NCI-H446 treated with DMSO at 0.1 percent for 48 hours (cell line): ENCODE data around the gene KATNAL1.
"Not testable (repeated sequence)": the region's sequence is repeated elsewhere in the genome, so short reads cannot be mapped to it uniquely, and the experiment has no call there.

ENCODE experiments used
- DNase-seq: peaks from one replicate; lab custom pipeline; 2025; lab: John Stamatoyannopoulos, UW

Gene KATNAL1

DNA sequence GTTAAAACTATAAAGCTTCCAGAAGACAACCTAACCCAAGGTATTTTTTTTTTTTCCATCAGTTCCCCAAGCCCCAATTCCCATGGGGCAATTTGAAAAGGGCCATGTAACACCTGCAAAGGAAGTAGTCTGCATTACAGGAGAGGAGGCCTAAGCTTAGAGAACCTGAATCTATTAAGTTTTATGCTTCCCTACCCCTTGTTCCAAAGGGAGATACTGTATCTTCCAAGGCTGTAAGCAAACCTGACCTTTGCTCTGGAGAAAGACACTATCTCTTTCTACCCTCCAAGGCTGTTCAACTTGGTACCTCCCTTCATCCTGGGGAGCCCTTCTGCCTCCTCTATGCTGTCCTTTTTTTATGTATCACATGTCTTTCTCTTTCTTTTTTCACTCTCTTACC lies 15.0 kb downstream of the KATNAL1 start:
- no peak for DNase-seq

DNA sequence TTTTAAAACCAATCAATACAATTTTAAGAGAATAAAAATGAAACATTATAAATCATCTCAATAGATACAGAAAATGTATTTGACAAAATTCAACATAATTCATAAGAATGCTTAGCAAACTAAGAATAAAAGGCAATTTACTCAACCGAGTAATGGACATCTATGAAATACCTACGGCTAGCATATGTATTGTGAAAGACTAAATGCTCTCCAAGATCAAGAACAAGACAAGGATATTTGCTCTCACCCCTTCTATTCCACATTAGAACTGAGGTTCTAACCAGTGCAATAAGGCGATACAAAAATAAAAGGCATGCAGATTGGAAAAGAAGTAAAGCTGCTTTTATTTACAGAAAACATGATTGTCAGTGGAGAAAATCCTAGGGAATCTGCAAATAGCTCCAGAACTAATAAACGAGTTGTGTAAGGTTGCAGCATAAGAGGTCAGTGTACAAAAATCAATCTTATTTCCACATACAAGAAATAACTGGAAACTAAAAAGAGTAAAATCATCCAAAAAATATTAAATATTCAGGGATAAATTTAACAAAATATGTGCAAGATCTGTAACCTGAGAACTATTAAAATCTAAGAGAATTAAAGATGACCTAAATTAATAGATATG lies 16.4 kb downstream of the KATNAL1 start:
- DNase-seq = no peak

DNA sequence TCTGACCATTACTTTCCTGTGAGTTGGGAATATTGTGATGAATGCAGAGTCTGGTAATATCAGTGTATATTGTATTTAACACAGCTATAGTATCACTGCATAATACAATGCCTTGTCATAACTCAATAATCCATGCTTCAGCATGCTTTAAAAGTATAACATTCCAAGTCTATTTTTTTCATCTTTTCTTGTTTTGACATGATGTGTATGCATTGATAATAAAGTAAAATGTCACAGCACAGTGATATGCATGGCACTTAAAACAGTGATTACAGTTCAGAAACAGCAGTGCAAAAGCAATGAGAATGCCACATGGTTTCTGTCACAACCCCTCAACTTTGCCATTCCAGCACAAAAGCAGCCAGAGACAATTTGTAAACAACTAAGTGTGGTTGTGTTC lies 17.8 kb downstream of the KATNAL1 start:
- no peak for DNase-seq

GRCh38 chr13:30286059-30286458 lies 21.3 kb downstream of the KATNAL1 start:
- DNase-seq = not testable (repeated sequence)

DNA sequence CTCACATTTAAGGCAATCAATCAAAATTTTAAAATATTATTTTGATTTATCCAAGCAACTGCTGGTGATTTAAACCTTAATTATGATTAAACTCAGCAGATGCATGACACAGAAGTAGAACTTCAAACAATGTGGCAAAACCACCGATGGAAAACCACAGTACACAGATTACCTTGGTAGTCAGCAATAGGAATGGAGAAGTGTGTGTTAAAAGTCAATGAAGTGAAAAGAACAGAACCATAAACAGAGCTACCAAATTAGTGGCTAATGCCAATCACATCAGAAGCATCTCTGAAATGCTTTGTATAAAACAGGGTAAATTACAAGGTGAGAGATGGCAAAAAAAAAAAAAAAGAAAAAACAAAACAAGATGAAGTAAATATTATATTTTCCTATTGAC lies 31.2 kb downstream of the KATNAL1 start:
- DNase-seq = no peak

DNA sequence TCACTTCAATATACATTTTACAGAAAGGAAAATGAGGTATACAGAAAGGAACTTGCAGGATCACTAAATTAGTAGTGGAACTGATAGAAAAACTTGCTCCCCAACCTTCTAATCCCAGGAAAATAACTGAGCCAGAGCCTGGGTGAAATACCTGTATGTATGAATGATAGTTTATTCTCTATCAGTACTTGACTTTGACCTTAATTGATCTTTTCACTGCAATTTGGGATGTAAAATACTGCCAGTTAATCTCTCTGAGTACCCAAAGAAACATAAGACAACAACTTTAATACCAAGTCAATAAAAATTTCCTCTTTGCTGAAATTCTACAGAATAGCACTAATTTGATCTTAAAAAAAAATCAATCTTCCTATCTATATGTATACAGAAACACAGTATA lies 33.3 kb downstream of the KATNAL1 start:
- no peak for DNase-seq

- not testable (repeated sequence) for DNase-seq
Measured at GRCh38 chr13:30270035-30270434, 37.3 kb downstream of the KATNAL1 start.

GRCh38 chr13:30268673-30269072 lies 38.7 kb downstream of the KATNAL1 start:
- DNase-seq = no peak

DNA sequence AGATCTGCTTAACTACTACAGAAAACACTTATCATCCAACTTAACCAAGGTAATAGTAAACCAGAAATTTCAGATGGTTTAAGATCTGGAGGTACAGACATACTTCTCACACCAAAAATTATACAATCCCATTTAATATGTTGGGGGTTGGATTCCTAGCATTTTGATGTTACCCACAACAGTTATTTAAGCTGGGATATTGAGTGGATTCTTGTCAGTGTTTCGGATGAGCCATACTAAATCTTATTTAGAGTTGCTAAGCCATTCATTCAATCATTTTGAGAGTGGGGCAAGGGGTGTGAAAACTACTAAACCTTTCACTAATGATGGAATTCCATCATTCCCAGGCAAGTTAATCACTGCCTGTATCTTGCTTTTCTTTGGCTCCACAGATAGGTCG lies 40.6 kb downstream of the KATNAL1 start:
- no peak for DNase-seq

GRCh38 chr13:30259149-30259733 lies 48.1 kb downstream of the KATNAL1 start:
- DNase-seq = not testable (repeated sequence)

GRCh38 chr13:30257468-30258099 lies 49.8 kb downstream of the KATNAL1 start:
- no peak for DNase-seq

DNA sequence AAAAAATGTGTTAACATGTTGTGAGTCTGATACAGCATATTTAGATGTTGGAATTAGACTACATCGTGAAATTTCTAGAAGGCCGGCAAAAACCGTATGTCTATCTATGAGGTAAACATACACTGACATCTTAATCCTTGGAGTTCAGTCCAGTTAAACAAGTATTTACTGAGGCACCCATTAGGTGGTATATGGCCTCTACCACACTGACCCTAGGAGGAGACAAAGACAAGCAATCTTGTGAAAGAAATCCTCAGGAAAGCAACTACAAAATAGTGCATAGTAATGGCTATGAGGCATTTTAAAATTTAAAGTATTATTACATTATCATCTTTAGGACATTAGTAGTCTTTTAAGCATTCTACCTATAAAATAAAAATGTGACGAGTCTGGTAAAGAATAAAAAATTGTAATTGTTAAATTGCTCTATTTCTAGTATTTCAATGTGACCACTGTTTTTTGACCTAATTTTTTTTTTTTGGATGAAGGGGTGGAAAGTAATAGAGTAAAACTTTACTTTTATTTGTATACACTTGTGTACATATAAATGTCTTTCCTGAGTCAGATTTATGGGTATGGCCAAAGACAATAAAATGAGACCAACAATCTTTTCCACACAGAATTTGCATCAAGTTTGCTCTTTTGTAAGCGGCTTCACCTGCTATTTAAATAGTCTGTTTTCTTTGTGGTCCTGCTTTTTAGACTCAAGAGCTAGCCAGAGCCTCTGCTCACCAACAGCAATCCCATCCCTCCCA lies 50.5 kb downstream of the KATNAL1 start:
- DNase-seq = no peak

GRCh38 chr13:30255696-30256095 lies 51.7 kb downstream of the KATNAL1 start:
- DNase-seq = no peak

GRCh38 chr13:30253830-30254229 lies 53.5 kb downstream of the KATNAL1 start:
- DNase-seq = no peak

DNA sequence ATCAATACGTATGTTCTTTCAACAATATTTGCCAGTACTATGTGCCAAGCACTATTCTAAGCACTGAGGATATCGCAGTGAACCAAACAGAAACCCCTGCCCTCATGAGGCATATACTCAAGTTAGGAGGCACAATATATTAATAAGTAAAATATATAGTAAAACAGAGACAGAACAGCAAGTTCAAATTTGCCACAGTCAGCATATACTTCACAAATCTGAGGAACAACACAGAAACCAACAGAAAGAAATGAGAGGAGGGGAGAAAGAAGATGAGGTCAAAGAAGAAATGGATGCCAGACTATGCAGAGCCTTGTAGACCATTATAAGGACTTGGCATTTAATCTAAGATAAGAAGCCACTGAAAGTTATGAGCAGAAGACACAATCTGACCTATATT lies 59.9 kb downstream of the KATNAL1 start:
- no peak for DNase-seq

GRCh38 chr13:30241532-30241931 lies 65.8 kb downstream of the KATNAL1 start:
- DNase-seq = no peak

- no peak for DNase-seq
Measured at GRCh38 chr13:30240608-30241007, 66.7 kb downstream of the KATNAL1 start.

DNA sequence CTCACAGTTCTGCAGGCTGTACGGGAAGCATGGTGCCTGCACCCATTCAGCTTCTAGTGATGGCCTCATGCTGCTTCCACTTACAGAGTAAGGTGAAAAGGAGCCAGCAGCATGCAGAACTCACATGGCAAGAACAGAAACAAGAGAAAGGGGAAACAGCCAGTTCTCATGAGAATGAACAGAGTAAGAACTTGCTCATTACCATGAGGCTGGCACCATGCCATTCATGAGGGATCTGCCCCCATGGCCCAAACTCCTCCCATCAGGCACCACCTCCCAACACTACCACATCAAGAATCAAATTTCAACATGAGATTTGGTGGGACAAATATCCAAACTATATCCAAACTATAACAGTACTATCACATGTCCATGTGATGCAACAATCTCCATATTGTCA lies 72.1 kb downstream of the KATNAL1 start:
- no peak for DNase-seq

DNA sequence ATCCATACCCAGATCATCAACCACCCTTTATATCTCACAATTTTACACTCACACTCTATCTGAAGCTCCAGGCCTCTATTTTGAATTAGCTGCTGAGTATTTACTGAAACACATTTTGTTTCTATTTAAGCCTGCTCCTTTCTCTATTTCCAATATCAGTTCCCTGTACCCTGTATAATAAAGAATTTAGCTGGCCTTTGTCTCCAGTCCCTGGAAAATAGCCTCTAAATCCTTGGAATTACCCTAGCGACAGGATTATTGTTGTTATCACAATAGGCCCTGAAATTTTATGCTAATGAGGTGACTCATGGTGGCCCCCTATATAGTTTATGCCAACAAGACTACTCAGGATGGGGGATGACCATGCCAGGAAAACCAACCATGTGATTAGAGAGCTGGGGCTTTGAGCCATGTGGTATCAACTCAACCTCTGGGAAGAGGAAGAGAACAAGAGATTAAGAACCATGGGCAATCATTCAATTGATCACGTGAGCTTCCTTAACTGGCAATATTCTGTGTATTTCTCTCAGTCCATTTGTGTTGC lies 72.7 kb downstream of the KATNAL1 start:
- no peak for DNase-seq

DNA sequence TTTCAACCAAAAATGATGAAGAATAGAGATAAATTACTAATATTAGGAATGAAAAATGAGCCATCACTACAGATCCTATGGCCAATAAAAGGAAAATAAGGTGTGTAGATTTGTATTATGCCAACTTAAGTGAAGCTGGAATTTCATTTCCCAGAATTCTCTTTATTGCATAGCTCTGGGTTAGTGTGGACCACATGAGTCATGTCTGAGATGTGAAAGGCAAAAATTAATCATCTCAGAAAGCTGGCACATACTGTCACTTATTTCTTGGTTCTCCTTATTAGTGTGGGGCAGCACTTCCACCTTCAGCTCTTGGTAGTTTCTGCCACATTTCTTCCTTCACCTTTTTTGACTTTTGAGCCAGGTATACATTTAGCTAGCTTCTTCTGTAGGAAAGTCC lies 82.6 kb downstream of the KATNAL1 start:
- DNase-seq = no peak

- no peak for DNase-seq
Measured at GRCh38 chr13:30222254-30222653, 85.1 kb downstream of the KATNAL1 start.

- DNase-seq = no peak
Measured at GRCh38 chr13:30216111-30216510, 91.2 kb downstream of the KATNAL1 start.

DNA sequence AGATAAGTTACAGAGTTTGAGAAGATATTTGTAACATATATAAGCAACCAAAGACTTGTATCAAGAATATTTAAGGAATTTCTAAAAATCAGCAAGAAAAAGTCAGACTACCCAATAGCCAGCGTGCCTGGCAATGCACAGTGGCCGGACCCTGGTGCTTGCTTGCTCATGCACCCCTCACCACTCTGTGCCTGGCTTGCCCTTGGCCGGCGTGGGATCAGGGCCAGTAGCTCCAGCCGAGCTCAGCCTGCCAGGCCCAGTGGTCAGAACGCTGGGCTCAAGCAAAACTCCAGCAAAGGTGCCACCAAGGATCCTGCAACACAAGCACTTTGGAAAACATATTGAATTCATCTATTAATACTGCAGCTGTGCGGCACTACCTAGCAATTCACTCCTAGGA lies 95.1 kb downstream of the KATNAL1 start:
- no peak for DNase-seq
